GM23248 (cell line): Measurements from ENCODE around the gene HIBADH.

Experiments
- EZH2 ChIP-seq: fragments of 200-600 bp; sonication (generic); IDR thresholded peaks from 2 replicates; pipeline ENCODE4 v1.6.1; 2018; ENCODE audit warnings: antibody characterized with exemption, mild to moderate bottlenecking; ENCODE audit not compliant: insufficient read depth, poor library complexity, severe bottlenecking
- EZH2phosphoT487 ChIP-seq: fragments of 200-600 bp; sonication (generic); IDR thresholded peaks from 2 replicates; pipeline ENCODE4 v1.6.1; 2018; ENCODE audit warnings: antibody characterized with exemption, moderate library complexity, mild to moderate bottlenecking, low read depth; ENCODE audit not compliant: insufficient read depth

DNA sequence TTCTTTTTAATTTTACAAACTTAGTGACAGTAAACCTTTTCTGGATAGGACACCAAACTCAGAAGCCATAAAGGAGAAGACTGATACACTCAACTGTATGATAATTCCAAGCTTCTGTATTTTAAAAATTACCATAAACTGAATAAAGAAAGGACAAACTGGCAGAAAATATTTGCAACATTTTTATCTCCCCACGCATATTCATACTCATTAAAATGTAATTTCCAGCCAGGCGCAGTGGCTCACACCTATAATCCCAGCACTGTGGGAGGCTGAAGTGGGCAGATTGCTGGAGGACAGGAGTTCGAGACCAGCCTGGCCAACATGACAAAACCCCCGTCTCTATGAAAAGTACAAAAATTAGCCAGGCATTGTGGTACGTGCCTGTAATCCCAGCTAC, 67.7 kb downstream of the HIBADH start:
- TF ChIP-seq EZH2phosphoT487: no peak
- TF ChIP-seq EZH2: no peak
